Trophoblast cell (in vitro differentiated cells and primary cell): Measurements from ENCODE around the gene CLASP1.

ENCODE experiments used
- DNase-seq, 2 donors: peaks; one replicate each; pipeline ENCODE4 v3.0.0-alpha.2; 2016
- H2AFZ ChIP-seq: 2 replicates; pipeline ENCODE4 v1.6.1; 2013; ENCODE audit warnings: low read length, moderate library complexity, mild to moderate bottlenecking; ENCODE audit not compliant: insufficient read depth, poor library complexity
- H2AK5ac ChIP-seq: 2 replicates; pipeline ENCODE4 v1.6.1; 2013; ENCODE audit warnings: mild to moderate bottlenecking, low read length
- H2BK120ac ChIP-seq: 2 replicates; pipeline ENCODE4 v1.6.1; 2013; ENCODE audit warnings: low read length, mild to moderate bottlenecking, moderate library complexity; ENCODE audit not compliant: insufficient read depth, poor library complexity
- H2BK12ac ChIP-seq: 2 replicates; pipeline ENCODE4 v1.6.1; 2013; ENCODE audit warnings: mild to moderate bottlenecking, low read length, moderate library complexity
- H2BK5ac ChIP-seq: 2 replicates; pipeline ENCODE4 v1.6.1; 2013; ENCODE audit warnings: low read length, low read depth, moderate library complexity, mild to moderate bottlenecking; ENCODE audit not compliant: poor library complexity
- H3K14ac ChIP-seq: 2 replicates; pipeline ENCODE4 v1.6.1; 2013; ENCODE audit warnings: mild to moderate bottlenecking, low read length
- H3K18ac ChIP-seq: 2 replicates; pipeline ENCODE4 v1.6.1; 2013; ENCODE audit warnings: mild to moderate bottlenecking, low read length
- H3K23ac ChIP-seq: 2 replicates; pipeline ENCODE4 v1.6.1; 2013; ENCODE audit warnings: low read length
- H3K27ac ChIP-seq: 2 replicates; pipeline ENCODE4 v1.5.1; 2013; ENCODE audit warnings: low read depth, mild to moderate bottlenecking, inconsistent platforms, low read length, moderate library complexity
- H3K27me3 ChIP-seq: 2 replicates; pipeline ENCODE4 v1.6.1; 2013; ENCODE audit warnings: inconsistent platforms, mild to moderate bottlenecking, low read length, moderate library complexity; ENCODE audit not compliant: insufficient read depth
- H3K36me3 ChIP-seq, 2 experiments: 1 replicate in 1 of 2; 2 replicates in 1 of 2; pipeline ENCODE4 v1.6.1; 2013; ENCODE audit warnings: low read length in 2 of 2, mild to moderate bottlenecking in 2 of 2, moderate library complexity in 1 of 2; ENCODE audit not compliant: insufficient read depth in 2 of 2, control insufficient read depth in 1 of 2
- H3K4ac ChIP-seq: 2 replicates; pipeline ENCODE4 v1.6.1; 2013; ENCODE audit warnings: low read depth, mild to moderate bottlenecking, low read length, moderate library complexity
- H3K4me1 ChIP-seq, 2 experiments: 1 replicate in 1 of 2; 2 replicates in 1 of 2; pipeline ENCODE4 v1.6.1; 2013; ENCODE audit warnings: low read length in 2 of 2, mild to moderate bottlenecking in 2 of 2, moderate library complexity in 1 of 2; ENCODE audit not compliant: insufficient read depth in 2 of 2, control insufficient read depth in 1 of 2
- H3K4me2 ChIP-seq: 2 replicates; pipeline ENCODE4 v1.6.1; 2013; ENCODE audit warnings: inconsistent platforms, mild to moderate bottlenecking, low read length, moderate library complexity
- H3K4me3 ChIP-seq: 2 replicates; pipeline ENCODE4 v1.5.1; 2013; ENCODE audit warnings: mild to moderate bottlenecking, low read depth, low read length, inconsistent platforms
- H3K79me1 ChIP-seq: one replicate; pipeline ENCODE4 v1.6.1; 2013; ENCODE audit warnings: low read length
- H3K79me2 ChIP-seq: 2 replicates; pipeline ENCODE4 v1.6.1; 2013; ENCODE audit warnings: low read length, mild to moderate bottlenecking; ENCODE audit not compliant: control insufficient read depth, insufficient read depth, poor library complexity
- H3K9ac ChIP-seq: 2 replicates; pipeline ENCODE4 v1.6.1; 2013; ENCODE audit warnings: mild to moderate bottlenecking, low read length
- H3K9me3 ChIP-seq: 2 replicates; pipeline ENCODE4 v1.6.1; 2013; ENCODE audit warnings: low read depth, mild to moderate bottlenecking, control low read depth, inconsistent platforms, low read length; ENCODE audit not compliant: insufficient read depth
- H4K12ac ChIP-seq: 2 replicates; pipeline ENCODE4 v1.6.1; 2013; ENCODE audit warnings: low read depth, mild to moderate bottlenecking, low read length, moderate library complexity
- H4K8ac ChIP-seq: 2 replicates; pipeline ENCODE4 v1.6.1; 2013; ENCODE audit warnings: low read depth, mild to moderate bottlenecking, low read length, moderate library complexity
- H4K91ac ChIP-seq: one replicate; pipeline ENCODE4 v1.6.1; 2013; ENCODE audit warnings: low read depth, mild to moderate bottlenecking, low read length, moderate library complexity
- WGBS: extraction: QIAGEN DNeasy Blood & Tissue Kit; methylation state at CpG from one replicate; pipeline ENCODE4 v1.1.7; 2013; ENCODE audit warnings: missing lambda C conversion rate; ENCODE audit not compliant: insufficient read length, insufficient coverage; ENCODE audit errors: extremely low coverage; 5-methylcytosine and 5-hydroxymethylcytosine counted together

CLASP1 gene

GRCh38 chr2:121520641-121520994 lies 128.6 kb downstream of the CLASP1 start:
- Histone ChIP-seq H2AK5ac (no peak overlapping the region), H2BK5ac (no peak overlapping the region), H4K12ac (no peak overlapping the region), H2AFZ (no peak overlapping the region), H2BK12ac (no peak overlapping the region), H2BK120ac (no peak overlapping the region), H3K79me2 (no peaks in the 10 kb centered on the region), H3K18ac (no peak overlapping the region), H3K4me2 (no peak overlapping the region), H3K14ac (no peak overlapping the region), H3K4ac (no peak overlapping the region), H3K9me3 (no peaks in the 10 kb centered on the region), H3K4me3 (no peak overlapping the region), H3K27me3 (no peaks in the 10 kb centered on the region), H4K8ac (no peak overlapping the region), H3K4me1 (no peaks in the 10 kb centered on the region), H3K27ac (no peak overlapping the region), H3K36me3 (peaks cover 10 to 19% of the 10 kb centered on the region in 2 experiments), H3K79me1 (no peaks in the 10 kb centered on the region), H3K9ac (no peak overlapping the region), H3K23ac (no peak overlapping the region), H4K91ac (no peak overlapping the region)
- no peak for DNase-seq
- no CpG with 5 or more reads among the region's 3 CpGs for WGBS

- DNase-seq, result no peak
- no CpG with 5 or more reads among the region's 6 CpGs for WGBS
These were observed 129.3 kb downstream of the CLASP1 start for GRCh38 chr2:121519732-121520640.

GRCh38 chr2:121519153-121519552 lies 130.1 kb downstream of the CLASP1 start:
- no CpG with 5 or more reads among the region's 1 CpG for WGBS

More at GRCh38 chr2:121519732-121520640, 129.3 kb downstream of the CLASP1 start:
- no peak overlapping the region for H3K27ac ChIP-seq
- peaks cover 10 to 19% of the 10 kb centered on the region in 2 experiments for H3K36me3 ChIP-seq
- H3K23ac ChIP-seq, result no peak overlapping the region
- no peaks in the 10 kb centered on the region for H3K79me1 ChIP-seq
- no peak overlapping the region for H4K12ac ChIP-seq
- H3K14ac ChIP-seq, result no peak overlapping the region
- no peaks in the 10 kb centered on the region for H3K4me1 ChIP-seq
- no peak overlapping the region for H4K91ac ChIP-seq
- H2BK120ac ChIP-seq, result no peak overlapping the region
- no peak overlapping the region for H3K4ac ChIP-seq
- no peak overlapping the region for H2AFZ ChIP-seq
- no peak overlapping the region for H3K9ac ChIP-seq
- H3K27me3 ChIP-seq, result no peaks in the 10 kb centered on the region
- H2BK12ac ChIP-seq, result no peak overlapping the region
- no peaks in the 10 kb centered on the region for H3K9me3 ChIP-seq
- no peak overlapping the region for H4K8ac ChIP-seq
- no peak overlapping the region for H2AK5ac ChIP-seq
- H3K4me2 ChIP-seq, result no peak overlapping the region
- no peaks in the 10 kb centered on the region for H3K79me2 ChIP-seq
- H2BK5ac ChIP-seq, result no peak overlapping the region
- no peak overlapping the region for H3K4me3 ChIP-seq
- no peak overlapping the region for H3K18ac ChIP-seq

GRCh38 chr2:121513597-121514333 lies 135.5 kb downstream of the CLASP1 start:
- Histone ChIP-seq H3K4me3 (no peak overlapping the region), H3K9ac (no peak overlapping the region), H2AFZ (no peak overlapping the region), H3K79me2 (no peaks in the 10 kb centered on the region), H2BK120ac (no peak overlapping the region), H3K9me3 (no peaks in the 10 kb centered on the region), H4K91ac (no peak overlapping the region), H3K36me3 (peaks cover 2 to 6% of the 10 kb centered on the region in 2 experiments), H3K4me1 (no peaks in the 10 kb centered on the region), H3K14ac (no peak overlapping the region), H4K8ac (no peak overlapping the region), H3K18ac (no peak overlapping the region), H2AK5ac (no peak overlapping the region), H2BK5ac (no peak overlapping the region), H2BK12ac (no peak overlapping the region), H3K79me1 (no peaks in the 10 kb centered on the region), H3K27ac (no peak overlapping the region), H3K4me2 (peak overlapping the region; percentile 10), H3K23ac (no peak overlapping the region), H3K27me3 (no peaks in the 10 kb centered on the region), H4K12ac (no peak overlapping the region), H3K4ac (no peak overlapping the region)
- no peak for DNase-seq
- WGBS, result no CpG with 5 or more reads among the region's 3 CpGs

More at GRCh38 chr2:121519153-121519552, 130.1 kb downstream of the CLASP1 start:
- Histone ChIP-seq H3K79me1 (no peaks in the 10 kb centered on the region), H3K79me2 (no peaks in the 10 kb centered on the region), H3K23ac (no peak overlapping the region), H2BK120ac (no peak overlapping the region), H3K4me2 (no peak overlapping the region), H3K36me3 (peaks cover 9 to 19% of the 10 kb centered on the region in 2 experiments), H3K4me1 (no peaks in the 10 kb centered on the region), H4K8ac (no peak overlapping the region), H2BK5ac (no peak overlapping the region), H3K9me3 (no peaks in the 10 kb centered on the region), H3K18ac (no peak overlapping the region), H2AFZ (no peak overlapping the region), H3K4ac (no peak overlapping the region), H3K9ac (no peak overlapping the region), H3K27ac (no peak overlapping the region), H3K4me3 (no peak overlapping the region), H4K91ac (no peak overlapping the region), H3K14ac (no peak overlapping the region), H4K12ac (no peak overlapping the region), H2AK5ac (no peak overlapping the region), H3K27me3 (no peaks in the 10 kb centered on the region), H2BK12ac (no peak overlapping the region)
- no peak for DNase-seq
